Measurements from ENCODE around the gene RILPL1. TPM values are rescaled to one million over a fixed set of nuclear protein-coding genes. Genes with fewer than 3 reads are reported as not detected.

RILPL1 gene
- total RNA-seq, 3 donors from 2014 or later = 14.4 to 15.1 (median 14.7) TPM

DNA sequence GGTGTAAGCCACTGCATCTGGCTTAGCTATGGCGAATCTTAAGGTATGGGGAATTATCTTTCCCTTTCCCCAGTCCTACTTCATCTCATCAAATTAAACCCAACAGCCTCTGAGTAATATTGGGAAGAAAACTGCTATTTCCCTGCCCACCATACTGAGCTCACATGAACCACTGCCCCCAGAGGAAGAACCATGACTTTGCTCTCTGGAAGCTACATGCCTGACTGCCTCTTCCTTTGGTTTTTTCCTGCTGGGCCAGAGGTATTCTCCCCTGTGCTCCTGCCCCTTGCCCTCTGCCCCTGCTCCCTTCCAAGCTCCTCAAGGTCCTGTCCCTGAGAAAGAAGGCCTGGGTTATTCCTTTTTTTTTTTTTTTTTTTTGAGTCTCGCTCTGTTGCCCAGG lies 112.2 kb downstream of the RILPL1 start:
- no peaks in the 10 kb centered on the region for H3K9me3 ChIP-seq
- no peak overlapping the region for H3K27ac ChIP-seq
- H3K4me3 ChIP-seq = no peak overlapping the region
- no peaks in the 10 kb centered on the region for H3K27me3 ChIP-seq
- no peak for DNase-seq (ENCODE audit: low spot score in 2 of 2)
- no peaks in the 10 kb centered on the region for H3K36me3 ChIP-seq
- H3K4me1 ChIP-seq = no peaks in the 10 kb centered on the region
- TF ChIP-seq POLR2A (IDR thresholded peaks at IDR 0.05) = no peak
- TF ChIP-seq POLR2AphosphoS5 (IDR thresholded peaks at IDR 0.05) = no peak
- TF ChIP-seq, protein P1, sequence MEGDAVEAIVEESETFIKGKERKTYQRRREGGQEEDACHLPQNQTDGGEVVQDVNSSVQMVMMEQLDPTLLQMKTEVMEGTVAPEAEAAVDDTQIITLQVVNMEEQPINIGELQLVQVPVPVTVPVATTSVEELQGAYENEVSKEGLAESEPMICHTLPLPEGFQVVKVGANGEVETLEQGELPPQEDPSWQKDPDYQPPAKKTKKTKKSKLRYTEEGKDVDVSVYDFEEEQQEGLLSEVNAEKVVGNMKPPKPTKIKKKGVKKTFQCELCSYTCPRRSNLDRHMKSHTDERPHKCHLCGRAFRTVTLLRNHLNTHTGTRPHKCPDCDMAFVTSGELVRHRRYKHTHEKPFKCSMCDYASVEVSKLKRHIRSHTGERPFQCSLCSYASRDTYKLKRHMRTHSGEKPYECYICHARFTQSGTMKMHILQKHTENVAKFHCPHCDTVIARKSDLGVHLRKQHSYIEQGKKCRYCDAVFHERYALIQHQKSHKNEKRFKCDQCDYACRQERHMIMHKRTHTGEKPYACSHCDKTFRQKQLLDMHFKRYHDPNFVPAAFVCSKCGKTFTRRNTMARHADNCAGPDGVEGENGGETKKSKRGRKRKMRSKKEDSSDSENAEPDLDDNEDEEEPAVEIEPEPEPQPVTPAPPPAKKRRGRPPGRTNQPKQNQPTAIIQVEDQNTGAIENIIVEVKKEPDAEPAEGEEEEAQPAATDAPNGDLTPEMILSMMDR (IDR thresholded peaks at IDR 0.05) = no peak
- intact Hi-C loops (cut with DNase I; ENCODE audit: low total_unique reads) = no loop called here

Other genes with a start within 250 kb of the RILPL1 start
- 10 to 100 TPM; 20.3 to 31.0 (median 22.9) TPM for gene SBNO1, start 168.9 kb downstream of the RILPL1 start, total RNA-seq
- 10 to 100 TPM; 27.4 to 53.0 (median 31.1) TPM for gene KMT5A, start 149.6 kb downstream of the RILPL1 start, total RNA-seq
- gene RILPL2, start 97.0 kb downstream of the RILPL1 start, total RNA-seq = 10 to 100 TPM in 1 of 3 donors, 1 to 10 TPM in 2; 8.9 to 11.8 (median 9.1) TPM
- gene SNRNP35, start 75.6 kb downstream of the RILPL1 start, total RNA-seq = 10 to 100 TPM; 14.6 to 24.1 (median 17.7) TPM
- 100 to 1,000 TPM; 137 to 153 (median 152) TPM for gene TMED2, start 50.8 kb upstream of the RILPL1 start, total RNA-seq
- 10 to 100 TPM; 17.3 to 36.4 (median 19.7) TPM for gene DDX55, start 68.4 kb upstream of the RILPL1 start, total RNA-seq
- 100 to 1,000 TPM; 133 to 162 (median 147) TPM for gene EIF2B1, start 100.0 kb upstream of the RILPL1 start, total RNA-seq
- gene GTF2H3, start 100.1 kb upstream of the RILPL1 start, total RNA-seq = 10 to 100 TPM; 13.0 to 28.1 (median 23.3) TPM
- gene TCTN2, start 137.4 kb upstream of the RILPL1 start, total RNA-seq = 10 to 100 TPM; 11.5 to 22.2 (median 13.1) TPM
- gene ATP6V0A2, start 178.6 kb upstream of the RILPL1 start, total RNA-seq = 10 to 100 TPM; 23.0 to 27.7 (median 26.2) TPM
- gene DNAH10, start 228.6 kb upstream of the RILPL1 start, total RNA-seq = under 1 TPM; under 0.01 to 0.44 (median 0.33) TPM